Left kidney (tissue), 2 donors: ENCODE results near the gene ITGA3. TPM values are rescaled to one million over a fixed set of nuclear protein-coding genes. Genes with fewer than 3 reads are reported as not detected.

Experiments used
- DNase-seq: peaks from one replicate; pipeline ENCODE4 v3.0.0-alpha.2; 2013
- polyA plus RNA-seq: library from polyadenylated mRNA; unstranded; fragments of 120-200 nt; gene quantifications from one replicate; pipeline ENCODE4 v1.2.1, GENCODE V29; 2013; ENCODE audit not compliant: insufficient read length

ITGA3 gene
- polyA plus RNA-seq, 1 donor: 97.3 TPM

GRCh38 chr17:50093807-50094206 lies 37.9 kb downstream of the ITGA3 start:
- DNase-seq: no peak

DNA sequence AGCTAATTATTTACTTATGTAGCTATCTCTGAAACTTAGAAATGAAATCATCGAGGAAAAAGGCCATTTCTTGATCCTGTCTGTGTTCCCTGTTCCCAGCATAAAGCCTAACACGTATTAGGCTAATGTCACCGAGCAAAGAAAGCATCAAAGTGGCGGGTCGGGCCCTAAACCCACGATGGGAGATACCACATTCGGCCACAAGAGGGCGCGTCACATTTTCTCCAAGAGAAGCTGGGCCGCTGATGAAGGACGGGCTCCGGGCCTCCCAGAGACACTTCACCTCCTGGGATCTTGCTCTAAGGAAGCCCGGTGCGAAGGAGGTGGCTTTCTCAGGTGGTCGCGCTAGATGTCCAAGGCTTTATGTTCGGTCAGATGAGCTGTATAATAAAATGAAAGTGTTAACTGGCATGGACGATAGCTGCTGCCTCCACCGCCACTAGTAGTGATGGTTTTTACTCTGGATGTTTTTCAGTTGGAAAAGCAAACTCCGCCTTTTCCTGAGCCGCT lies 38.4 kb downstream of the ITGA3 start:
- peak; percentile 93 for DNase-seq

DNA sequence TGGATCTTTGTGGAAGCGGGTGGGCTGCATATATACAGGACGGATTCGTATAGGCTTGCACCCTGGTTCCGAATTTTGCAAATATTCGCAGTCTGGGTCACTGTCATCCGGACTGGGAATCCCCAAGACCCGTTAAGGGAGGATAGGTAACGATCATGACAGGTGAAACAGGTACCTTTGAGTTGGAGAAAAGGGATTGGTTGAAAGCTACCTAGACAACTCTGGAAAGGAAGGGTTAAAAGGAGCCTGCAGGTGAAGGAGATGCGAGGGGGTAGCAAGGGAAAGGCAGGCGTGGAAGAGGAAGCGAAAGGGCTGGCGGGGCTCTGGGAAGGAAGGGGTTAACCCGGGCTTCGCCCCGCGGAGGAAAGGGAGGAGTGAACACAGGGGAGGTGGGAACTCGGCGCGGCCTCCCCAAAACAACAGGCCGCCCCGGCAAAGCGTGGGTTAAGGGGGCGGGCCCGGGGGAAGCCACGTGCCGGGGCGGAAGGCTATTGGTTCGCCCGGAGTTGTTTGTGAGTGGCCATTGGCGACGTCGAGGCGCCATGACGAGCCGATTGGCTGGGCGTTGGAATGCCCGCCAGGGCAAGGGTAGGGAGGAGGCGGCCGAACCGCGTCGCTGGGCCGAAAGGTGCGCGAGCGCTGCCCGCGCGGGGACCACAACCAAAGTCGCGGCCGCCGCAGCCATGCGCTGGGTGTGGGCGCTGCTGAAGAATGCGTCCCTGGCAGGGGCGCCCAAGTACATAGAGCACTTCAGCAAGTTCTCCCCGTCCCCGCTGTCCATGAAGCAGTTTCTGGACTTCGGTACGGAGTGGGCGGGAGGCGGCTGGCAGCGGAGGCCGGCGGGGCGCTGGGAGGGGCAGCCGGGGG lies 39.1 kb downstream of the ITGA3 start, which contains the start of gene PDK2:
Gene PDK2, plus strand, starts transcription at position 599 of the 867 bp plus-strand sequence. Its CDS starts 85 bp downstream, at position 684.
- DNase-seq: peak; percentile 96

DNA sequence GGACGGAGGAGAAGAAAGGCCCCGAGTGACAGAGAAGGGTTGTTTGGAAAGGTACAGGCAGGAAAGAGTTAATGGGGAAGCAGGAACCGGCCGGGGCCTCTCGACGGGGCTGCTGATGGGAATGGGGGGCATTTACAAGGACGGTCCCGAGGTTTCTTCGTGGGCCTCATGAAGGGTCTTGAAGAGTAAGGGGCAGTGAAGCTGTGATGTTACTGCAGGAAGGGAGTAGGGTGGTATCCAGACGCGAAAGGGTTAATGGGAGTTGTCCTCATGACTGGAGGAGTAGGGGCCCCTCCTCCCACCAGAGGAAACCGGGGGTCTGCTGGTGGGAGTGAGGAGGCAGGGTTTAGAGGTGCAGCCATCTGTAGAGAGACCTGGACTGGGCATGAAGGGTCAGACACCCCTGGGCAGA lies 39.7 kb downstream of the ITGA3 start:
- no peak for DNase-seq

- no peak for DNase-seq
Measured at GRCh38 chr17:50096092-50096491, 40.2 kb downstream of the ITGA3 start.

DNA sequence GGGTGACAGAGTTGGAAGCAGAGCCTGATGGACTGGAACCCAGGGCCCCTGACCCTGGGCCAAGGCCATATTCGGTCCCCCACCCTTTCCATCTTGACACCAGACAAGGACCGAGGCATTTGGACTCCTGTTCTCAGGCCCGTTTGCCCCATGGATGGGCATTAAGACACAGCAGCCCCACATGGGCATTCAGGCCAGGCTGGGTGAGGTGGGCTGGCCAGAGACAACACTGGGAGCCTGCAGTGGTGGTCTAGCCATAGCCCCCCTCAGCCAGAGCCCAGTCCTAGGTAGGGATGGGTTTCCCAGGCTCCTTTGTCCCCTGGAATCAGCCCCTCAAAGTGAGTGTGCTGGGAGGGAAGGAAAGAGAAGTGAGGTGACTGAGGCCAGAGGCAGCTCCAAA lies 40.8 kb downstream of the ITGA3 start:
- no peak for DNase-seq

DNA sequence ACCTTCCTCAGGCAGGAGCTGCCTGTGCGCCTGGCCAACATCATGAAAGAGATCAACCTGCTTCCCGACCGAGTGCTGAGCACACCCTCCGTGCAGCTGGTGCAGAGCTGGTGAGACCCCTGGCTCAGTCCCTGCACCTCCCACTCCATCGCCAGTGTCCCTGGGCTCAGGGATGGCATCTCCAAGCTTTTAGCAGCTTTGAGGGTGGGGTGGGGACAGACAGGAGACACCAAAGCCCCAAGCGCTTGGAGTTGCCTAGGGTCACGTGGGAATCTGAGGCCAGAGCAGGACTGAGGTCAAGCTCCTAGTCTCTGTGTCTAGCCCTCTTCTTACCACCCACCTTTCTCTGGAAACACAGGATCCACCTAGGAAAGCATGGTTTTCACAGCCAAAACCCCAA lies 41.5 kb downstream of the ITGA3 start:
- no peak for DNase-seq

DNA sequence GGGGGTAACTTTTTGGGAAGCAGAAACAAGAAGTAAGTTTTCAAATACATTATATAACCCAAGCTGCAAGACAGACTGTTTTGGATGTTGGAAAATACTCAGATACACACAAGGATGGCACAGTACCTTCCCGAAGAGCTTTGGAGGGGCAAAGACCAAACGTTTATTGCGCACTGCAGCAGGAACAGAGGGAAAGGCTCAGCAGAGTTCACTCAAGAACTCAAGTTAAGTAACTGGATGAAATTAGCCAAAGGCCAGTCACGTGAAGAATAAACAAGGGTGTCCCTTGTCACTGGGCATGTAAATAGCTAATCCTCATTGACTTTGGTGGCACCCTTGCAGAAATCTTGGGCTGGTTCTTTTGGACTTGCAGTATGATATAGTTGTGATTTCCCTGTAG lies 42.0 kb downstream of the ITGA3 start:
- no peak for DNase-seq

GRCh38 chr17:50098583-50098982 lies 42.7 kb downstream of the ITGA3 start:
- DNase-seq: no peak

- no peak for DNase-seq
Measured at GRCh38 chr17:50099003-50099402, 43.1 kb downstream of the ITGA3 start.

DNA sequence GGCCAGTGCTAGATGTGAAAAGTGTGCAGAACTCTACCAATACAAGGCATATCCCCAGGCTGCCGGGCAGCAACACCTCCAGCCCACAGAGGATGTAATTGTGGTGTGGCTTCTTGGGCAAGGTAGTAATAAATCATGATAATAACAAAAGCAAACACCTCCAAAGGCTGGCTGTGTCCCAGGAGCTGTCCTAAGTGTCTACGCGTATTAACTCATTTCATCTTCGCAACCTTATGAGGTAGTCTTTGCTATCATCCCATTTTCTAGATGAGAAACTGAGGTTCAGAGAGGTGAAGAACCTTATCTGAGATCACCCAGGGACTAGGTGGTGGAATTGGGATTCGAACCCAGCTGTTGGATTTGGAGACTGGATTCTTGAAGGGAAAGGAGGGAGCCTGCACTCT lies 44.6 kb downstream of the ITGA3 start:
- no peak for DNase-seq

GRCh38 chr17:50100921-50101345 lies 45.0 kb downstream of the ITGA3 start:
- no peak for DNase-seq

GRCh38 chr17:50101346-50102163 lies 45.6 kb downstream of the ITGA3 start:
- no peak for DNase-seq

DNA sequence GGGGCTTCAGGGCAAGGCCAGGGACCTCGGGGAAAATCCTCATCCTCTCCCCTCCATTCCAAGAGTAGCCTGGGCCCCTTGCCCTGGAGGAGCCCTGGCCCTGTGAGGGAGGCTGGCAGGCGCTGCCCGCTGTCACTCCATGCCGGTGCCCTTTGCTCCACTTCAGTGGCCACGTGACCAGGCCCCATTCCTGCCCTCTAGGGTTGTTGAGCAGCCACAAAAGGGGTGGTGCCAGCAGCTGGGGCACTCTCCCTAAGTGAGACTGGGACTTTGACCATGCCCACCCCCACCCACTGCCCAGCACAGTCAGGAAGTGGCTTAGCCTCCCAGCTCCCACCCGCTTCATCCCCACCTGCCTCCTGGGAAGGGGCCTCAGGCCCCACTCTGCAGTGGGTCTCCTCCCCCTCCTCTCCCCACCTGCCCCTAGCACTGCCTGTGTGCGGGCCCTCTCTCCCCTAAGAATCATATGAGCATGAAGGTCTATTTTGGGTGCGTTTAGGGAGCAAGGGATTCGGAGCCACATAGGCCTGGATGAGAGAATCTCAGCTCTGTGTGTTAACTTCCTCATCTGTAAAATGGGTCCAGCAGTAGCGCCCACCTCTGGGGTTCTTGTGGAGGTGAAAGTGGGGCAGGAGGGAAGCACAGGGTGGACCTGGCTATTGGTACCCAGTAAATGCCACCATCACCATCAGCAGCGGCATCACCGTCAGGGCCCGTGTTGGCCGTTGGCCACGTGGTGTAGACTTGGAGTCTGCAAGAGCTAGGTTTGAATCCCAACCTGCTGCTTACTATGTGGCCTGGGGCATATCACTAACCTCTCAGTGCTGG lies 46.5 kb downstream of the ITGA3 start:
- DNase-seq: no peak

DNA sequence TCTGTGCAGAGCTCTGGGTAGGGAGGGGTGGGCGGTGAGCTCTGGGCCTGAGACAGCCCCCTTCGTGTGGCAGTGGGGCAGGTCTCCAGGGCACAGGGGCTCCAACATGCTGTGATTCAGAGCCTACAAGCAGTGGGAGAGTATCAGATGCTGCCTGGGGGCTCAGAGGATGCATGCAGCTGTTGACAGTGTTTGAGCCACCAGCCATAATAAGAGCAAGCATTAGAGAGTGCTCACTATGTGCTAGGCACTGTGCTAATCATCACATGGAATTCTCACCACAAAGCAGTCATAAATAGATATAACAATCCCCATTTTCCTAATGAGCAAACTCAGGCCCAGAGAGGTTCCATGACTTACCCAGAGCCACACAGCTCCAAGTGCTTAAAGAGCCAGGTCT lies 47.3 kb downstream of the ITGA3 start:
- DNase-seq: no peak

GRCh38 chr17:50103941-50104340 lies 48.0 kb downstream of the ITGA3 start:
- DNase-seq: no peak

DNA sequence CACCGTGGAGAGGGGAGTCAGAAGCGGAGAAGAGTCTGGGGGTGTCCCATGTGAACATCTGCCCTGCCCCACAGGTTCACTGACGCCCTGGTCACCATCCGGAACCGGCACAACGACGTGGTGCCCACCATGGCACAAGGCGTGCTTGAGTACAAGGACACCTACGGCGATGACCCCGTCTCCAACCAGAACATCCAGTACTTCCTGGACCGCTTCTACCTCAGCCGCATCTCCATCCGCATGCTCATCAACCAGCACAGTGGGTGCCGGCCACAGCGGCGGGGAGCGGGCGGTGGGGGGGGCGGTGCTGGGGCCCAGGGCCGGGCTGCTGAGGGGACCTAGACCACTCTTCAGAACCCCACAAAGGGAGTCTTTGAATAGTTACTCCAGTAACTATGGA lies 49.9 kb downstream of the ITGA3 start:
- no peak for DNase-seq

DNA sequence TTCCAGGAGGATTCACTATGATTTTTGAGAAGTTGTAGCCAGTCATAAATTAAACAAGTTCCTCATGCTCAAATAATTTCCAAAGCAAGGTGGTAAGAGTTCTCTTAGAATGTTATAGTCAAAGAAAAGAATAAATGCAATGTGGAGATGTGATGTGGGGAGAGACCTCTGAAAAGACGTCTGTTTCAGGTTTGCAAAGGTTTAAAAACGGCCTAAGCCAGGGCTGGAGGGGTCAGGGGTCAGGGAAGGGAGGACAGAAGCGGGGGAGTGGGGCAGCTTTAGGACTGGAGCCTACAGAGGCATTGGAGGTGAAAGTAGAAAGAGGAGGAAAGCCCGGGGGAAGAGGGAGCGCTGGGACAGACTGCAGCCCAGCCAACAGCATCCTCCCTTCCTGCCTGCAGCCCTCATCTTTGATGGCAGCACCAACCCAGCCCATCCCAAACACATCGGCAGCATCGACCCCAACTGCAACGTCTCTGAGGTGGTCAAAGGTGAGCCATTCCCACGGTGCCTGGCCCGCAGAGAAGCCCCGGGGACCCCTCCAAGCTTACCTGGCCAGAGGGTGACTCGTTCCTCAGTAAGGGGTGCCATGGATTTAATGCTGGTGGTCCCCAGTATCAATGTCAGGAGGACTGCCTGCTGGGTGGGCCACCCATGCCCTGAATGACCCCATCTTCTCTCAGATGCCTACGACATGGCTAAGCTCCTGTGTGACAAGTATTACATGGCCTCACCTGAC lies 50.7 kb downstream of the ITGA3 start:
- no peak for DNase-seq

DNA sequence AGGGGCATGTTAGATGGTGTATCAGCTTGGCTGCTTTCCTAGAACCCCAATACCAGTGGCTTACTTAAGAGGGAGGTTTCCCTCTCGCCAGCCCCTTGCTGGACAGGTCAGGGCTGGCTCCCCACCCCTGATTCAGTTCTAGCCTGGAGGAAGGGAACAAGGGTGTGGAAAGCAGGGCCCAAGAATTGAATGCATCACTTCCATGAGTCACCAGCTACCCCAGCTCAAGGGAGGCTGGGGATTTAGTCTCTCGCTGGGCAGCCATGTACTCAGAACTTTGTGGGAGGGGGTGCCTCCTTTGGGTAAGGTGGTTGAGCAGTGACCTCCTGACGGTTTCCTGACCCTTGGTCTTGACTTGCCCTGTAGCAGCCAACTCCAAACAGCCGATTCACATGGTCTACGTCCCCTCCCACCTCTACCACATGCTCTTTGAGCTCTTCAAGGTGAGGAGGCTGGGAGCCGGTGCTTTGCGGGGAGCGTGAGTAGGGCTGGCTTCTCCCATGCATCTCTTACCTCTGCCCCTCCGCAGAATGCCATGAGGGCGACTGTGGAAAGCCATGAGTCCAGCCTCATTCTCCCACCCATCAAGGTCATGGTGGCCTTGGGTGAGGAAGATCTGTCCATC lies 52.0 kb downstream of the ITGA3 start:
- no peak for DNase-seq

- no peak for DNase-seq
Measured at GRCh38 chr17:50108556-50108955, 52.6 kb downstream of the ITGA3 start.

DNA sequence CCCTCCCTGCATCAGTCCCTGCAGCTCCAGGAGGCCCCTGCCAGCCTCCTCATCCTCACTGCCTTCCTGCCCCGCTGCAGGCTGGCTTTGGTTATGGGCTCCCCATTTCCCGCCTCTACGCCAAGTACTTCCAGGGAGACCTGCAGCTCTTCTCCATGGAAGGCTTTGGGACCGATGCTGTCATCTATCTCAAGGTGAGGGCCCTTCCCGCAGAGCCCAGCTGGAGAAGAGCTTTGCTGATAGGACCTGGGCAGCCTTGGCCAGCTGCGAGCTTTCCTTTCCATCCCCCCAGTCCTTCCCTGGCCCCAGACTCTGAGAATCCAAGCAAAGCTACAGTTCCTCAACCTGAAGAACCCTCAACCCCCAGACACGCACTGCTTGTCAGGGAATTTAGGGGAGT lies 53.3 kb downstream of the ITGA3 start:
- DNase-seq: no peak
